ENCODE measurements around the gene CDH13. TPM values are rescaled to one million over a fixed set of nuclear protein-coding genes. Genes with fewer than 3 reads are reported as not detected.

CDH13 gene
- total and polyA plus RNA-seq, 2 of the 8 experiments (the other 6 are each of a cell fraction or from before 2014, with no cell fraction given): 2.3 to 2.4 TPM

- TF ChIP-seq GABPA (IDR thresholded peaks at IDR 0.05; ENCODE audit: borderline replicate concordance, insufficient read depth, low read length): no peak
- TF ChIP-seq TAF1 (IDR thresholded peaks at IDR 0.05; ENCODE audit: low read depth, low read length): no peak
Observed at GRCh38 chr16:83743720-83744119, 1117.0 kb downstream of the CDH13 start (continued).
